CD4-positive, alpha-beta T cell treated with Interleukin-17A for 4 hours (primary cell): ENCODE results near the gene TRPM3.

Experiments
- DNase-seq: peaks from one replicate; pipeline ENCODE4 v3.0.0-alpha.2; 2020; ENCODE audit warnings: mixed read lengths

TRPM3 gene

GRCh38 chr9:70941191-70941590, 180.2 kb downstream of the TRPM3 start:
- no peak for DNase-seq

GRCh38 chr9:70940605-70941004, 180.8 kb downstream of the TRPM3 start:
- DNase-seq, result no peak

GRCh38 chr9:70936536-70936935, 184.9 kb downstream of the TRPM3 start:
- no peak for DNase-seq

GRCh38 chr9:70935856-70936255, 185.6 kb downstream of the TRPM3 start:
- DNase-seq, result no peak

- no peak for DNase-seq
Observed at GRCh38 chr9:70934642-70935041, 186.8 kb downstream of the TRPM3 start.

GRCh38 chr9:70933321-70933720, 188.1 kb downstream of the TRPM3 start:
- DNase-seq, result no peak

- DNase-seq, result no peak
Observed at GRCh38 chr9:70932097-70932496, 189.3 kb downstream of the TRPM3 start.

- DNase-seq, result no peak
Observed at GRCh38 chr9:70927530-70927929, 193.9 kb downstream of the TRPM3 start.

- no peak for DNase-seq
Observed at GRCh38 chr9:70924895-70925547, 196.4 kb downstream of the TRPM3 start.

- no peak for DNase-seq
Observed at GRCh38 chr9:70924380-70924779, 197.0 kb downstream of the TRPM3 start.

- no peak for DNase-seq
Observed at GRCh38 chr9:70923961-70924360, 197.5 kb downstream of the TRPM3 start.

GRCh38 chr9:70921136-70921535, 200.3 kb downstream of the TRPM3 start:
- no peak for DNase-seq

- DNase-seq, result no peak
Observed at GRCh38 chr9:70917277-70917676, 204.1 kb downstream of the TRPM3 start.

GRCh38 chr9:70911791-70912190, 209.6 kb downstream of the TRPM3 start:
- DNase-seq, result no peak

- no peak for DNase-seq
Observed at GRCh38 chr9:70910598-70910997, 210.8 kb downstream of the TRPM3 start.

GRCh38 chr9:70902692-70903131, 218.7 kb downstream of the TRPM3 start:
- no peak for DNase-seq

- no peak for DNase-seq
Observed at GRCh38 chr9:70902171-70902570, 219.2 kb downstream of the TRPM3 start.

- no peak for DNase-seq
Observed at GRCh38 chr9:70901746-70902145, 219.7 kb downstream of the TRPM3 start.

- no peak for DNase-seq
Observed at GRCh38 chr9:70901013-70901412, 220.4 kb downstream of the TRPM3 start.

- DNase-seq, result no peak
Observed at GRCh38 chr9:70893580-70894122, 227.8 kb downstream of the TRPM3 start.

GRCh38 chr9:70888471-70888870, 232.9 kb downstream of the TRPM3 start:
- DNase-seq, result no peak

GRCh38 chr9:70887826-70888225, 233.6 kb downstream of the TRPM3 start:
- DNase-seq, result no peak

- DNase-seq, result no peak
Observed at GRCh38 chr9:70883963-70884793, 237.2 kb downstream of the TRPM3 start.

GRCh38 chr9:70883056-70883455, 238.4 kb downstream of the TRPM3 start:
- DNase-seq, result no peak
